Erythroblast (primary cell): ENCODE results near the gene CAMKMT.

Source experiments
- GATA1 ChIP-seq: IDR thresholded peaks from 2 replicates; pipeline ENCODE4 v1.6.1; 2011; ENCODE audit warnings: low read depth, mild to moderate bottlenecking, control low read depth, low read length, moderate library complexity
- POLR2A ChIP-seq: IDR thresholded peaks from 2 replicates; pipeline ENCODE4 v1.6.1; 2011; ENCODE audit warnings: mild to moderate bottlenecking, low read length

GRCh38 chr2:44632931-44633689 is 271.4 kb downstream of the CAMKMT start:
- TF ChIP-seq POLR2A (no peak), GATA1 (no peak)
